ENCODE data around the gene CABP4. TPM values are rescaled to one million over a fixed set of nuclear protein-coding genes. Genes with fewer than 3 reads are reported as not detected.

The CABP4 gene
- total and polyA plus RNA-seq, 2 donors (not counting 3 experiments of a cell fraction or from before 2014, with no cell fraction given), result 2.4 to 5.0 TPM

DNA sequence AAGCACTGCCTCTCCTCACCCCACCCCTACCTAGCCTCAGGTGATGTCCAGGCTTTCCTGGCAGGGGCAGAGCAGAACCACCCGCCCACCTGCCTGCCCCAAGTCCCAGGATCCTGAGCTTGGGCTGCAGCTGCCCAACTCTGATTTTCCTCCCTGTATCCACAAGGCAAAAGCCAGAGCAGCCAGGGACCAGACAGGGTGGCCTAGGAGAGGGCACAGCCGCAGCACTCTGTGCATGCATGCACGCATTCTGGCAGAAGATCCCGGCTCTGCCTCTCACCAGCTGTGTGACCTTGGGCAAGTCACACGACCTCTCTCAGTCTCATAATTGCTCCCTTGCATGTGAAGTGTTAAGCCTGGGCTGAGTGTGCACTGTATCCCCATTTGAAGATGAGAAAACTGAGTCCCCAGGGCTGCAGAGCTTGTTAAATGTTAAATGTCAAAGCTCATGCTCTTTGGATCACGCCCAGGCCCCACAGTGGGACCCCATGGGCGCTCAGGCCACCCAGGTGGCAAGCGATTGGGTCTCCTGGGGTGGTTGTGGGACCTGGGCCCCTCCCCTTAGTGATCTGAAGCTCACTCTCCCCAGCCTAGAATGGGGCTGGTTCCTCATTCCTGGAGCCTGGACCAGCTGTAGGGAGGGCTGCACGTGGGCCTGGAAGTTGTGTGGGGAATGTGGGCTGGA is 42.5 kb upstream of the CABP4 start:
- Histone ChIP-seq H4K20me1 (replicated peaks; ENCODE audit: control insufficient read depth, extremely low read depth, insufficient read depth, low read length) (no peaks in the 10 kb centered on the region), H3K4me2 (ENCODE audit: insufficient read depth, low read length) (no peak overlapping the region), H3K79me2 (ENCODE audit: control insufficient read depth, insufficient read depth, low read length) (no peaks in the 10 kb centered on the region), H3K9me1 (replicated peaks; ENCODE audit: control insufficient read depth, extremely low read depth, insufficient read depth, low read length) (no peaks in the 10 kb centered on the region), H2AFZ (ENCODE audit: low read depth, low read length) (no peak overlapping the region), H3K4me3 (replicated peaks in 1 of 3; ENCODE audit: insufficient read depth in 1 of 3, low read depth in 1 of 3, low read length in 3 of 3) (no peak overlapping the region), H3K9ac (replicated peaks; ENCODE audit: extremely low read depth, insufficient read depth, low read length) (no peak overlapping the region), H3K27ac (ENCODE audit: insufficient read depth, low read depth, low read length) (no peak overlapping the region), H3K4me1 (ENCODE audit: control insufficient read depth, extremely low read depth, insufficient read depth, low read length) (no peaks in the 10 kb centered on the region), H3K9me3 (replicated peaks; ENCODE audit: control insufficient read depth, insufficient read depth, low read length) (no peaks in the 10 kb centered on the region), H3K27me3 (ENCODE audit: control insufficient read depth in 2 of 2, insufficient read depth in 2 of 2, low read length in 2 of 2) (peaks cover 0 to 13% of the 10 kb centered on the region in 2 experiments), H3K36me3 (ENCODE audit: control insufficient read depth in 2 of 2, extremely low read depth in 1 of 2, insufficient read depth in 2 of 2, low read length in 2 of 2) (no peaks in the 10 kb centered on the region)
- FAIRE-seq (no peak), DNase-seq (ENCODE audit: low read depth, low spot score) (no peak)
- intact Hi-C loops (cut with micrococcal nuclease), result no loop called here
- ChIA-PET POLR2A (no interaction called here), CTCF (interaction anchor here (0.8 to 3.7 kb wide), 3 partner anchors 11 to 61 kb away, joined by 3 to 22 read pairs (median 3); partner anchors contain the start of gene PPP1CA)
- TF ChIP-seq MYC (IDR thresholded peaks at IDR 0.05; ENCODE audit: low read depth, low read length), result no peak
- BruUV-seq (replicated peaks), result no TSS peak
- dilution Hi-C loops (cut with MboI; ENCODE audit: extremely low pct_ligation_motif_present, low sequenced_read_pairs), result no loop called here

DNA sequence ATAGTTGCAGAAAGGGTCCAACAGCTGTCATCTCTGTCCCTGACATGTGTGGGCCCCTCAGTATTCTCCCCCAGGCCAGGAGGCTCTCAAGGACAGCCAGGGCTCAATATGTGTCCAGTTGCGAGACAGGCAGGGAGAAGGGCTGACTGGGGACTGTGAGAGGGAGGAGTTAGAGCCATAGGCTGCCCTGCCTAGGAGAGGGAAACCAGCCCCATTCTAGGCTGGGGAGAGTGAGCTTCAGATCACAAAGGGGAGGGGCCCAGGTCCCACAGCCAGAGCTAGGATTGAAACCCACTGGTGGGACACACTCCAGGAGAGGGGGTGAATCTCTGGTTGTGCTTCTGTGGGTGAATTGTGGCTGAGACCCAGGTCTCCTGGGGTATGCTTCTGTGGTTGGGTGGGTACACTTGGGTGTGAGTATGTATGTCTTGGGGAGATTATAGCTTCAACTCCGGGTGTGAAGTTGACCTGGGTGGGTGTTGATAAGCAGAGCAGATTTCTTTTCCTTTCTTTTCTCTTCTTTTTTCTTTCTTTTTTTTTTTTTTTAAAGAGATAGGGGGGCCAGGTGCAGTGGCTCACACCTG is 41.8 kb upstream of the CABP4 start:
- ChIA-PET POLR2A (no interaction called here), CTCF (interaction anchor here (0.8 to 3.7 kb wide), 3 partner anchors 12 to 62 kb away, joined by 3 to 22 read pairs (median 3); partner anchors contain the start of gene PPP1CA)
- Histone ChIP-seq H3K4me2 (ENCODE audit: insufficient read depth, low read length) (no peak overlapping the region), H4K20me1 (replicated peaks; ENCODE audit: control insufficient read depth, extremely low read depth, insufficient read depth, low read length) (no peaks in the 10 kb centered on the region), H3K9me3 (replicated peaks; ENCODE audit: control insufficient read depth, insufficient read depth, low read length) (no peaks in the 10 kb centered on the region), H3K27me3 (ENCODE audit: control insufficient read depth in 2 of 2, insufficient read depth in 2 of 2, low read length in 2 of 2) (peaks cover 0 to 13% of the 10 kb centered on the region in 2 experiments), H3K4me3 (replicated peaks in 1 of 3; ENCODE audit: insufficient read depth in 1 of 3, low read depth in 1 of 3, low read length in 3 of 3) (no peak overlapping the region), H3K9me1 (replicated peaks; ENCODE audit: control insufficient read depth, extremely low read depth, insufficient read depth, low read length) (no peaks in the 10 kb centered on the region), H3K79me2 (ENCODE audit: control insufficient read depth, insufficient read depth, low read length) (no peaks in the 10 kb centered on the region), H3K27ac (ENCODE audit: insufficient read depth, low read depth, low read length) (no peak overlapping the region), H3K4me1 (ENCODE audit: control insufficient read depth, extremely low read depth, insufficient read depth, low read length) (no peaks in the 10 kb centered on the region), H3K9ac (replicated peaks; ENCODE audit: extremely low read depth, insufficient read depth, low read length) (no peak overlapping the region), H2AFZ (ENCODE audit: low read depth, low read length) (no peak overlapping the region), H3K36me3 (ENCODE audit: control insufficient read depth in 2 of 2, extremely low read depth in 1 of 2, insufficient read depth in 2 of 2, low read length in 2 of 2) (no peaks in the 10 kb centered on the region)
- no TSS peak for BruUV-seq (replicated peaks)
- FAIRE-seq (no peak), DNase-seq (ENCODE audit: low read depth, low spot score) (no peak)
- intact Hi-C loops (cut with micrococcal nuclease) (no loop called here), dilution Hi-C loops (cut with MboI; ENCODE audit: extremely low pct_ligation_motif_present, low sequenced_read_pairs) (no loop called here)
- TF ChIP-seq GATA2 (IDR thresholded peaks at IDR 0.05; ENCODE audit: insufficient read depth, insufficient read length, low read depth, low read length), result no peak
- no peak for TF ChIP-seq POLR2A (IDR thresholded peaks at IDR 0.05; ENCODE audit: low read depth, low read length)
- TF ChIP-seq, protein P1, sequence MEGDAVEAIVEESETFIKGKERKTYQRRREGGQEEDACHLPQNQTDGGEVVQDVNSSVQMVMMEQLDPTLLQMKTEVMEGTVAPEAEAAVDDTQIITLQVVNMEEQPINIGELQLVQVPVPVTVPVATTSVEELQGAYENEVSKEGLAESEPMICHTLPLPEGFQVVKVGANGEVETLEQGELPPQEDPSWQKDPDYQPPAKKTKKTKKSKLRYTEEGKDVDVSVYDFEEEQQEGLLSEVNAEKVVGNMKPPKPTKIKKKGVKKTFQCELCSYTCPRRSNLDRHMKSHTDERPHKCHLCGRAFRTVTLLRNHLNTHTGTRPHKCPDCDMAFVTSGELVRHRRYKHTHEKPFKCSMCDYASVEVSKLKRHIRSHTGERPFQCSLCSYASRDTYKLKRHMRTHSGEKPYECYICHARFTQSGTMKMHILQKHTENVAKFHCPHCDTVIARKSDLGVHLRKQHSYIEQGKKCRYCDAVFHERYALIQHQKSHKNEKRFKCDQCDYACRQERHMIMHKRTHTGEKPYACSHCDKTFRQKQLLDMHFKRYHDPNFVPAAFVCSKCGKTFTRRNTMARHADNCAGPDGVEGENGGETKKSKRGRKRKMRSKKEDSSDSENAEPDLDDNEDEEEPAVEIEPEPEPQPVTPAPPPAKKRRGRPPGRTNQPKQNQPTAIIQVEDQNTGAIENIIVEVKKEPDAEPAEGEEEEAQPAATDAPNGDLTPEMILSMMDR (IDR thresholded peaks at IDR 0.05; ENCODE audit: extremely low read depth in 1 of 2, insufficient read depth in 1 of 2, low read depth in 1 of 2, low read length in 2 of 2), result no peak
- no peak for TF ChIP-seq JUN (IDR thresholded peaks at IDR 0.05; ENCODE audit: borderline replicate concordance, insufficient read depth, insufficient read length, low read depth)
